CD14-positive monocyte (primary cell): ENCODE results near the gene BDNF. TPM values are rescaled to one million over a fixed set of nuclear protein-coding genes. Genes with fewer than 3 reads are reported as not detected.

ENCODE experiments used
- DNase-seq, 3 donors: peaks; one replicate each; pipeline ENCODE4 v3.0.0-alpha.2; 2011 to 2022
- H2AFZ ChIP-seq: 2 replicates; pipeline ENCODE4 v1.6.0; 2012; ENCODE audit warnings: mild to moderate bottlenecking, low read depth, low read length, inconsistent platforms; ENCODE audit not compliant: insufficient read depth, poor library complexity, severe bottlenecking
- H3K27ac ChIP-seq, 2 donors: 1 replicate in 1 of 2; 2 replicates in 1 of 2; pipeline ENCODE4 v1.5.1; 2012 to 2013; ENCODE audit warnings: low read length in 2 of 2, control low read depth in 1 of 2, inconsistent platforms in 1 of 2, low read depth in 1 of 2, mild to moderate bottlenecking in 1 of 2
- H3K27me3 ChIP-seq, 2 donors: one replicate each; pipeline versions ENCODE4 v1.6.0 to v1.6.1; 2011 to 2013; ENCODE audit warnings: low read length in 2 of 2; ENCODE audit not compliant: control insufficient read depth in 2 of 2, insufficient read depth in 2 of 2
- H3K36me3 ChIP-seq, 2 donors: replicated peaks in 1 of 2; 1 replicate in 1 of 2; 2 replicates in 1 of 2; pipeline versions ENCODE4 v1.5.1 to v1.6.1; 2012 to 2013; ENCODE audit warnings: low read length in 2 of 2, control low read depth in 1 of 2, inconsistent platforms in 1 of 2, mild to moderate bottlenecking in 1 of 2; ENCODE audit not compliant: insufficient read depth in 2 of 2, control insufficient read depth in 1 of 2
- H3K4me1 ChIP-seq, 2 donors: 1 replicate in 1 of 2; 2 replicates in 1 of 2; pipeline versions ENCODE4 v1.5.1 to v1.6.1; 2012 to 2013; ENCODE audit warnings: low read length in 2 of 2, control low read depth in 1 of 2, inconsistent platforms in 1 of 2, mild to moderate bottlenecking in 1 of 2, moderate library complexity in 1 of 2; ENCODE audit not compliant: insufficient read depth in 2 of 2, control insufficient read depth in 1 of 2
- H3K4me2 ChIP-seq: replicated peaks from 2 replicates; pipeline ENCODE3; 2012; ENCODE audit warnings: low read length, moderate library complexity, mild to moderate bottlenecking; ENCODE audit not compliant: poor library complexity, severe bottlenecking; ENCODE audit errors: extremely low read depth
- H3K4me3 ChIP-seq, 3 experiments: fragments of 200-600 bp in 1 of 3; sonication (generic) in 1 of 3; replicated peaks in 1 of 3; 1 replicate in 2 of 3; 2 replicates in 1 of 3; pipeline ENCODE4 v1.5.1; 2011 to 2013; ENCODE audit warnings: low read length in 3 of 3, mild to moderate bottlenecking in 3 of 3, control low read depth in 2 of 3, low read depth in 2 of 3, inconsistent platforms in 1 of 3, moderate library complexity in 1 of 3
- H3K79me2 ChIP-seq: 2 replicates; pipeline ENCODE4 v1.6.0; 2012; ENCODE audit warnings: mild to moderate bottlenecking, control low read depth, inconsistent platforms, low read length, moderate library complexity; ENCODE audit not compliant: insufficient read depth
- H3K9ac ChIP-seq: 2 replicates; pipeline ENCODE4 v1.6.0; 2017; ENCODE audit warnings: low read length, mild to moderate bottlenecking; ENCODE audit not compliant: insufficient read depth, poor library complexity, severe bottlenecking
- H3K9me3 ChIP-seq, 2 donors: replicated peaks in 1 of 2; 1 replicate in 1 of 2; 2 replicates in 1 of 2; pipeline versions ENCODE4 v1.5.1 to v1.6.1; 2012 to 2013; ENCODE audit warnings: low read length in 2 of 2, control low read depth in 1 of 2; ENCODE audit not compliant: control insufficient read depth in 1 of 2, insufficient read depth in 1 of 2
- H4K20me1 ChIP-seq: 2 replicates; pipeline ENCODE4 v1.6.0; 2012; ENCODE audit warnings: mild to moderate bottlenecking, low read length, control low read depth, moderate library complexity; ENCODE audit not compliant: insufficient read depth
- H3K27ac Mint-ChIP-seq, 7 donors: one replicate each; pipeline ENCODE4 v1.8.0; 2020; ENCODE audit warnings: mild to moderate bottlenecking in 7 of 7, mixed read lengths in 7 of 7, moderate library complexity in 6 of 7, inconsistent platforms in 2 of 7
- H3K27me3 Mint-ChIP-seq, 3 donors: one replicate each; pipeline ENCODE4 v1.8.0; 2021 to 2022; ENCODE audit warnings: low read depth in 3 of 3, mild to moderate bottlenecking in 3 of 3, mixed read lengths in 3 of 3, moderate library complexity in 3 of 3, inconsistent platforms in 1 of 3
- H3K36me3 Mint-ChIP-seq, 2 donors: one replicate each; pipeline ENCODE4 v1.8.0; 2020; ENCODE audit warnings: mixed read lengths in 2 of 2, inconsistent platforms in 1 of 2, mild to moderate bottlenecking in 1 of 2
- H3K4me1 Mint-ChIP-seq: one replicate; pipeline ENCODE4 v1.8.0; 2020; ENCODE audit warnings: mild to moderate bottlenecking, mixed read lengths
- H3K4me3 Mint-ChIP-seq, 2 donors: one replicate each; pipeline ENCODE4 v1.8.0; 2020; ENCODE audit warnings: mild to moderate bottlenecking in 2 of 2, mixed read lengths in 2 of 2, moderate library complexity in 1 of 2
- H3K9me3 Mint-ChIP-seq, 7 donors: one replicate each; pipeline ENCODE4 v1.8.0; 2020 to 2022; ENCODE audit warnings: mixed read lengths in 7 of 7, mild to moderate bottlenecking in 6 of 7, moderate library complexity in 6 of 7, inconsistent platforms in 2 of 7
- CTCF ChIP-seq: fragments of 200-600 bp; IDR thresholded peaks from one replicate; pipeline ENCODE4 v1.8.0; 2022; ENCODE audit warnings: antibody characterized with exemption, mild to moderate bottlenecking
- WGBS: methylation state at CpG from one replicate; pipeline ENCODE4 v1.1.5; 2013; ENCODE audit warnings: missing lambda C conversion rate; ENCODE audit not compliant: insufficient coverage; 5-methylcytosine and 5-hydroxymethylcytosine counted together
- intact Hi-C, 2 donors: fragments of 100-400 bp; cut with micrococcal nuclease; formaldehyde crosslinking; loops; one replicate each; pipeline versions ENCODE4 v1.15.0 to v1.15.1; 2023
- polyA plus RNA-seq, 3 donors: library from polyadenylated mRNA; depleted of rRNA in 1 of 3; unstranded in 2 of 3; stranded (reverse) in 1 of 3; fragments of 300-500 nt in 2 of 3; fragments of >200 nt in 1 of 3; fragmentation: Illumina TruSeq in 2 of 3; gene quantifications; 1 replicate in 2 of 3; 2 replicates in 1 of 3; pipeline ENCODE4 v1.2.3, GENCODE V29; 2012 to 2021

Gene BDNF
- polyA plus RNA-seq, 3 donors: not detected

- Histone ChIP-seq H4K20me1 (no peaks in the 10 kb centered on the region), H2AFZ (no peak overlapping the region), H3K4me2 (no peak overlapping the region), H3K4me1 (no peaks in the 10 kb centered on the region), H3K27ac (no peak overlapping the region), H3K79me2 (no peaks in the 10 kb centered on the region), H3K27me3 (no peaks in the 10 kb centered on the region), H3K4me3 (no peak overlapping the region), H3K9ac (no peak overlapping the region), H3K9me3 (no peaks in the 10 kb centered on the region), H3K36me3 (no peaks in the 10 kb centered on the region)
- Mint-ChIP-seq H3K27ac (no peak overlapping the region), H3K36me3 (no peaks in the 10 kb centered on the region), H3K4me3 (no peak overlapping the region), H3K4me1 (no peaks in the 10 kb centered on the region), H3K9me3 (peaks cover 0 to 5% (median 0%) of the 10 kb centered on the region in 7 donors), H3K27me3 (no peaks in the 10 kb centered on the region)
- 90% methylated on average over 3 of the region's 3 CpGs for WGBS
- TF ChIP-seq CTCF: no peak
- intact Hi-C loops: no loop called here
- no peak for DNase-seq
Observed at GRCh38 chr11:27610280-27610679, 90.0 kb downstream of the BDNF start.

GRCh38 chr11:27608951-27609350 lies 91.3 kb downstream of the BDNF start:
- Histone ChIP-seq H4K20me1 (no peaks in the 10 kb centered on the region), H3K4me3 (no peak overlapping the region), H3K9ac (no peak overlapping the region), H3K27ac (no peak overlapping the region), H3K9me3 (no peaks in the 10 kb centered on the region), H3K36me3 (no peaks in the 10 kb centered on the region), H3K4me1 (no peaks in the 10 kb centered on the region), H3K4me2 (no peak overlapping the region), H3K27me3 (no peaks in the 10 kb centered on the region), H3K79me2 (no peaks in the 10 kb centered on the region), H2AFZ (no peak overlapping the region)
- intact Hi-C loops: no loop called here
- Mint-ChIP-seq H3K27ac (no peak overlapping the region), H3K27me3 (no peaks in the 10 kb centered on the region), H3K9me3 (peaks cover 0 to 2% (median 0%) of the 10 kb centered on the region in 7 donors), H3K36me3 (no peaks in the 10 kb centered on the region), H3K4me1 (no peaks in the 10 kb centered on the region), H3K4me3 (no peak overlapping the region)
- DNase-seq: no peak
- no peak for TF ChIP-seq CTCF
- WGBS: no CpG with 5 or more reads among the region's 2 CpGs
